GM15510 (cell line): ENCODE results near the gene CEP68.

Experiments
- POLR2A ChIP-seq: IDR thresholded peaks from 3 replicates; pipeline ENCODE4 v1.6.1; 2011; ENCODE audit warnings: borderline replicate concordance; ENCODE audit not compliant: insufficient read length; ENCODE audit errors: extremely low read depth

The CEP68 gene

DNA sequence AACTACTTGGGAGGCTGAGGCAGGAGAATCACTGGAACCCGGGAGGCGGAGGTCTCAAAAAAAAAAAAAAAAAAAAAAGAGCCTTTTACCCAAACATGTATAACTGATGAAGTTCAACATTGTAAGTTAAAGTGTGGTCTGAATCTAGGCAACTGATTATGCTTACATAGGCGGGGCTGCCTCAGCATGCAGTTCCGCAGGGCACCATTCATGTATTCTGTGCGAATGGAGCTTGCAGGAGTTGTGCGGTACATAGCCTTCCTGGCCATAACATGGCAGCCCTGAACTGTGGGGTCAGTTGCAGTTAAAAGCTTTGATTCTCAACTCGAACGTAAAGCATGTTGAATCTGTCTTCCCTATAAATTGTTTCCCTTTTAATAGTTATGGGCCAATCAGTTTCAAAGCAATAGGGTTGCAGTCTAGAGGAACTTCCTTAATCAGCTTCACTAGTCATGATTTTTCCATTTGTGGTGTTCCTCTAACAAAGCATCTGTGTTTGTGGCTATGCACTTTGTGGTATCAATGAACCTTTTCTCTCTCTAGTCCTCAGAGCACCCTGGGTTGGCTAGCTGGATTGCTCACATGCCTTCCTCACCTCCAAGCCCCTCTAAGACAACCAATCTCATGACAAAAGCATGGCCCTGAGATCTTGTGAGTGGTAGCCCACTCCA, 30.6 kb upstream of the CEP68 start:
- no peak for TF ChIP-seq POLR2A

DNA sequence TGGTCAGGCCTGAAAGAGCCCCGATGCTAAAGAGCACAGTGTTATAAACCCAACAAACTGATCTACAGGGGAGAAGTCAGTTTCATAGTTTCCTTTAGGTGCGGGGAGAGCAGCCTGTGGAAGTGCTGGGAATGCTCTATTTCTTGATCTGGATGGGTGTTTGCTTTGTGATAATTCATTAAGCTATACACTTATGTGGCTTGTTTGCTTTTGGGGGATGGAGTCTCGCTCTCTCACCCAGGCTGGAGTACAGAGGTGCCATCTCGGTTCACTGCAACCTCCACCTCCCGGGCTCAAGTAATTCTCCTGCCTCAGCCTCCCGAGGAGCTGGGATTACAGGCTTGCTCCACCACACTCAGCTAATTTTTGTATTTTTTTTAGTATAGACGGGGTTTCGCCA, 30.1 kb upstream of the CEP68 start:
- TF ChIP-seq POLR2A, result no peak

GRCh38 chr2:65026704-65027464, 29.3 kb upstream of the CEP68 start:
- TF ChIP-seq POLR2A, result no peak

- no peak for TF ChIP-seq POLR2A
Measured at GRCh38 chr2:65027616-65028244, 28.5 kb upstream of the CEP68 start.

DNA sequence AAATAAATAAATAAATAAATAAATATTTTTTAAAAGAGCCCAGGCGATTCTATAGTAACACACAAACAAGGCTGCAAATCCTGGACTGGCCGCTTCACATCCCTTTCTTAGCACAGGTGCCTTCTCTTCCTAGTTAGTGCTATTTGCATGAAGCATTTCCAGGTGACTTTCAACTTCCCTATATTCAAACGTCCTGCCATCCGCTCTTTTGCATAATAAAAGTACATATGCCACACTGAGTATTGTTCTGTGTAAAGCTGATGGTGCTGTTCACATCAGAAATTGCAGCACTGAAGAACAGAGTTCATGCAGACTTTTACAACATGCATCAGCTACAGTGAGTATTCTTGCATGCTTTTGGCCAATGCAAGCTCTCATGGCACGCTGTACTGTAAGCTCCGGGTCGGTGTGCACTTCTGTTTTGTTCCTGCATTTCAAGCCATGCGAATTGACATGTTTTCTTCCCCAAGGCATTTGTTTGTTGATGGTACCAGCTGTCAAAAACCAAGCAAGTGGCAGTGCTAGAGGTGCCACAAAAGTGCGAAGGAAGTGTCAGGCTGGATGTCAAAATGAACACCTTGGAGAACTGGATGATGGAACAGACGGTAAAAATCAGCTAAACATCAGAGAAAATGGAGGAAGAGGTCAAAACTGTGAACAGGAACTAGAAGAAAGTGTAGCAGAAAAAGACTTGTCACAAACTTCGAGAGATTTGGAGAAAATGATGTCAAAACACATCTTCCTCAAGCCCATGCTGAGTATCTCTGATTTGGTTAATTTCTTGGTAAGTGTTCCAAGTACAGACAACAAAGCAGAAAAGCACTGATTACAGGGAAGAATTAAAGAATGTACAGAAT, 25.5 kb upstream of the CEP68 start:
- no peak for TF ChIP-seq POLR2A

GRCh38 chr2:65031341-65032018, 24.7 kb upstream of the CEP68 start:
- TF ChIP-seq POLR2A, result no peak

DNA sequence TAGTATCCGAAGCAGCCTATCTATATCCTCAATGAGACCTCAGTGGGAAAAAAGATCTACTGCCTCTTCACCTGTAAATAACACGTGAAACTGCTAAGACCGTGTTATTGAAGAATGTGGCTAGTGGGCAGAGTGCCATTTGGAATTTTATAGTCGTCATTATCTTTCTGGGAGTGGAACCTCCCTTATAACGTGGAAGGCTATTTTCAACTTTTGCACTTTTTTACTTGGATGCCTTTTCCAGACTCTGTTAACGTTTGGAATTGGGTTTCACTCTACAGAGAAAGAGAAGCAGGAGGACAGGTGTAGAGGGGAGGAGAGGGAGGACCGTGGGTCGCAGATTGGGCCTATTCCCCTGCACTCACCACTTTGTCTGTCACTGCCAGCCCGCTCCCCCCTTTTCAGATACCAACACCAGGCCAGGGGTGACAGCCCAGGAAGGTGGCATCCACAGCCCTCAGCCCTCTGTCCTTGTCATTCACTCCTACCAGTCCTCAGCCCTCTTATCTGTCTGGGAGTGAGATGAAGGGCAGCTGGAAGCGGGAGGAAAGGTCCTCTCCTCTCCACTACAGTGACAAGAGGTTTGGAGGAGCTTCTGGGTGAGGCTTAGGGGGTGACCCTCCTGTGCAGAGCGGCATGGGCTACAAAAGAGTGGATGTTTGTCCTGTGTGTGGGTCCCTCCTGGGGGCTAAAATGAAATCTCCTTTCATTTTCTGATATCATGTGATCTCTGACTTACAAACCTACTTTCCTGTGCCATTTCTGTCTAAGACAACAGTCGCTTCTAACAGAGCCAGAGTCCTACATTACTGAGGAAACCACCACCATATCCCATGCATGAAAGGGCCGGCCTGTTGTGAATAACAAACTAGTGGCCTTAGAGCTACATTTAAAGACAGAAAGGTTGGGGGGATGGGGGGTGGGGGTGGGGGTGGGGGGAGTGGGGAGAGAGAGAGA, 23.9 kb upstream of the CEP68 start:
- no peak for TF ChIP-seq POLR2A

DNA sequence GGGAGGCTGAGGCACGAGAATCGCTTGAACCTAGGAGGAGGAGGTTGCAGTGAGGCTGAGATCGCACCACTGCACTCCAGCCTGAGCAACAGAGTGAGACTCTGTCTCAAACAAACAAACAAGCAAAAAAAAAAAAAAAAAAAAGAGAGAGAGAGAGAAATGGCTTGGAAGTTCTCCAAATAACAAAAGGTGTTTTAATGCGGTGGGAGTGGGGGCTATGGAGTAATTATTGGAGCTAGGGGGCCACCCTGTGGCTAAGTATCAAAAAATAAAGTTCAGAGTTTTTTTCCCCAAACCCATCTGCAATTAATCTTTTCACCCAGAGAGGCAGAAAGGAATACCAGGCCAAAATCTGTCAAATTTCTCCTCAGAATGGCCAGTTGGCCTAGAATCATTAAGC, 23.0 kb upstream of the CEP68 start:
- TF ChIP-seq POLR2A, result no peak

- TF ChIP-seq POLR2A, result no peak
Measured at GRCh38 chr2:65035351-65035943, 20.8 kb upstream of the CEP68 start.

DNA sequence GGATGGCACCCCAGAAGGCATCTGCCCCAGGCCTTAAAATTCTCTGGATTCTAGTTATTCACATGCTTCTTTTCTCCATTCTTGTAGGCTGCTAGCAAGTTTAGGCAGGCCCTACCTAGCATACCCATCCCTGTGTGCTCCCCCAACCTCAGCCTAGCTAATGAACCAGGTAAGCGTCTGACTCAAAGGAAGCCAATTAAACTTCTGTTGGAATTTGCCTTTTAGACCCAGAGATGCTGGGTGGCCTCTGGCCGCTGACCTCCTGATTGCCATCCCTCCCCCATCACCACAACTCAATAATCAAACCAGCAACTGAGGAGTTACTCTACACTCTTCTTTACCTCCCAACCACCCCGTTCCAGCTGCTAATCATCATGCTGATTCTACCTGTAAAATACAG, 19.0 kb upstream of the CEP68 start:
- no peak for TF ChIP-seq POLR2A

GRCh38 chr2:65039640-65040039, 16.6 kb upstream of the CEP68 start:
- TF ChIP-seq POLR2A, result no peak

- TF ChIP-seq POLR2A, result no peak
Measured at GRCh38 chr2:65040400-65041261, 15.6 kb upstream of the CEP68 start.
